Effector memory CD8-positive, alpha-beta T cell (primary cell): ENCODE measurements around the gene LGALS9C.
"Not testable (repeated sequence)": the region's sequence is repeated elsewhere in the genome, so short reads cannot be mapped to it uniquely, and the experiment has no call there.

Experiments used
- ATAC-seq: fragments of 150-1000 bp; cut with Tn5 transposase; replicated peaks from 2 replicates; pipeline ENCODE4 v1.10.0; 2021; ENCODE audit warnings: mild to moderate bottlenecking, moderate library complexity
- DNase-seq, 3 experiments: peaks; one replicate each; pipeline ENCODE4 v3.0.0; 2021
- H3K27ac Mint-ChIP-seq, 2 donors: one replicate each; pipeline ENCODE4 v1.8.0; 2022; ENCODE audit warnings: mild to moderate bottlenecking in 2 of 2, mixed read lengths in 2 of 2, moderate library complexity in 2 of 2
- H3K27me3 Mint-ChIP-seq, 2 donors: one replicate each; pipeline ENCODE4 v1.8.0; 2022; ENCODE audit warnings: mixed read lengths in 2 of 2
- H3K36me3 Mint-ChIP-seq: one replicate; pipeline ENCODE4 v1.8.0; 2022; ENCODE audit warnings: mild to moderate bottlenecking, moderate library complexity, mixed read lengths; ENCODE audit not compliant: insufficient read depth
- H3K4me1 Mint-ChIP-seq, 2 donors: one replicate each; pipeline ENCODE4 v1.8.0; 2022; ENCODE audit warnings: low read depth in 2 of 2, mixed read lengths in 2 of 2
- H3K4me3 Mint-ChIP-seq, 2 donors: one replicate each; pipeline ENCODE4 v1.8.0; 2022; ENCODE audit warnings: mild to moderate bottlenecking in 2 of 2, mixed read lengths in 2 of 2, moderate library complexity in 2 of 2
- H3K9me3 Mint-ChIP-seq, 2 donors: one replicate each; pipeline ENCODE4 v1.8.0; 2022; ENCODE audit warnings: mixed read lengths in 2 of 2

The LGALS9C gene

GRCh38 chr17:18528435-18528834, 51.8 kb downstream of the LGALS9C start:
- H3K9me3 Mint-ChIP-seq, H3K36me3 Mint-ChIP-seq, H3K4me1 Mint-ChIP-seq, ATAC-seq, H3K27ac Mint-ChIP-seq, H3K27me3 Mint-ChIP-seq, DNase-seq, H3K4me3 Mint-ChIP-seq: not testable (repeated sequence)

GRCh38 chr17:18528899-18529500, 52.4 kb downstream of the LGALS9C start:
- not testable (repeated sequence) for H3K27ac Mint-ChIP-seq, H3K36me3 Mint-ChIP-seq, H3K4me1 Mint-ChIP-seq, H3K27me3 Mint-ChIP-seq, H3K4me3 Mint-ChIP-seq, DNase-seq, H3K9me3 Mint-ChIP-seq, ATAC-seq

GRCh38 chr17:18530405-18530804, 53.8 kb downstream of the LGALS9C start:
- not testable (repeated sequence) for H3K4me1 Mint-ChIP-seq, H3K27me3 Mint-ChIP-seq, H3K36me3 Mint-ChIP-seq, ATAC-seq, H3K27ac Mint-ChIP-seq, H3K9me3 Mint-ChIP-seq, H3K4me3 Mint-ChIP-seq, DNase-seq

- H3K27me3 Mint-ChIP-seq, H3K36me3 Mint-ChIP-seq, ATAC-seq, H3K27ac Mint-ChIP-seq, H3K4me3 Mint-ChIP-seq, H3K9me3 Mint-ChIP-seq, H3K4me1 Mint-ChIP-seq, DNase-seq: not testable (repeated sequence)
These were observed 65.6 kb downstream of the LGALS9C start for GRCh38 chr17:18542234-18542633.

GRCh38 chr17:18542907-18543306, 66.3 kb downstream of the LGALS9C start:
- H3K9me3 Mint-ChIP-seq, H3K36me3 Mint-ChIP-seq, H3K27me3 Mint-ChIP-seq, ATAC-seq, H3K4me1 Mint-ChIP-seq, H3K27ac Mint-ChIP-seq, H3K4me3 Mint-ChIP-seq, DNase-seq: not testable (repeated sequence)
